Endothelial cell of umbilical vein (primary cell): ENCODE data around the gene RIPK4. TPM values are rescaled to one million over a fixed set of nuclear protein-coding genes. Genes with fewer than 3 reads are reported as not detected.

Experiments
- BruUV-seq: library from RNA; stranded (reverse); fragments of 400-500 nt; replicated peaks from 2 replicates; lab custom pipeline; 2021; lab: Mats Ljungman, UMichigan
- CTCF ChIA-PET: fragments of 300-600, 350-600 bp; sonication (Branson Sonifier 250); formaldehyde crosslinking; loops from one replicate; lab custom pipeline; 2021; ENCODE audit warnings: antibody characterized with exemption, inconsistent platforms; lab: Charles Lee
- POLR2A ChIA-PET: fragments of 300-600, 350-600 bp; sonication (Branson Sonifier 250); formaldehyde crosslinking; loops from one replicate; lab custom pipeline; 2021; ENCODE audit warnings: antibody characterized with exemption, inconsistent platforms; lab: Charles Lee
- DNase-seq: peaks from one replicate; pipeline ENCODE4 v3.0.0-alpha.2; 2011; ENCODE audit warnings: low read depth, low spot score
- FAIRE-seq: peaks from 2 replicates; lab custom pipeline; 2011; peaks lifted over from hg19 to GRCh38; lab: Jason Lieb, UNC
- H2AFZ ChIP-seq: 2 replicates; pipeline ENCODE4 v1.6.0; 2012; ENCODE audit warnings: low read depth, low read length, control low read depth, inconsistent platforms
- H3K27ac ChIP-seq: 2 replicates; pipeline ENCODE4 v1.5.1; 2011; ENCODE audit warnings: low read depth, mild to moderate bottlenecking, control low read depth, low read length, moderate library complexity; ENCODE audit not compliant: insufficient read depth
- H3K27me3 ChIP-seq, 2 experiments: 2 replicates each; pipeline versions ENCODE4 v1.6.0 to v1.6.1; 2011; ENCODE audit warnings: low read length in 2 of 2, mixed read lengths in 1 of 2; ENCODE audit not compliant: control insufficient read depth in 2 of 2, insufficient read depth in 2 of 2
- H3K36me3 ChIP-seq, 2 experiments: 2 replicates in 1 of 2; 3 replicates in 1 of 2; pipeline ENCODE4 v1.5.1; 2011; ENCODE audit warnings: low read length in 2 of 2, mild to moderate bottlenecking in 1 of 2, moderate library complexity in 1 of 2; ENCODE audit not compliant: control insufficient read depth in 2 of 2, insufficient read depth in 2 of 2; ENCODE audit errors: extremely low read depth in 1 of 2
- H3K4me1 ChIP-seq: 3 replicates; pipeline ENCODE4 v1.5.1; 2011; ENCODE audit warnings: mild to moderate bottlenecking, low read length; ENCODE audit not compliant: control insufficient read depth, insufficient read depth; ENCODE audit errors: extremely low read depth
- H3K4me2 ChIP-seq: 2 replicates; pipeline ENCODE4 v1.6.1; 2011; ENCODE audit warnings: low read length, control low read depth, mixed read lengths; ENCODE audit not compliant: insufficient read depth
- H3K4me3 ChIP-seq, 3 experiments: fragments of 200-600 bp in 1 of 3; sonication (generic), shearing (Covaris generic) in 1 of 3; replicated peaks in 1 of 3; 2 replicates each; pipeline ENCODE4 v1.5.1; 2011 to 2016; ENCODE audit warnings: control low read depth in 3 of 3, low read length in 3 of 3, mild to moderate bottlenecking in 2 of 3, inconsistent platforms in 1 of 3, low read depth in 1 of 3, moderate library complexity in 1 of 3; ENCODE audit not compliant: insufficient read depth in 1 of 3
- H3K79me2 ChIP-seq: 2 replicates; pipeline ENCODE4 v1.6.0; 2012; ENCODE audit warnings: low read length, inconsistent platforms; ENCODE audit not compliant: control insufficient read depth, insufficient read depth
- H3K9ac ChIP-seq: replicated peaks from 2 replicates; pipeline ENCODE3; 2011; ENCODE audit warnings: low read length, control low read depth; ENCODE audit not compliant: insufficient read depth; ENCODE audit errors: extremely low read depth
- H3K9me1 ChIP-seq: replicated peaks from 3 replicates; pipeline ENCODE4 v1.6.0; 2011; ENCODE audit warnings: mild to moderate bottlenecking, low read length; ENCODE audit not compliant: control insufficient read depth, insufficient read depth; ENCODE audit errors: extremely low read depth
- H3K9me3 ChIP-seq: replicated peaks from 2 replicates; pipeline ENCODE4 v1.5.1; 2012; ENCODE audit warnings: low read length, inconsistent platforms; ENCODE audit not compliant: control insufficient read depth, insufficient read depth
- H4K20me1 ChIP-seq: replicated peaks from 2 replicates; pipeline ENCODE3; 2011; ENCODE audit warnings: mild to moderate bottlenecking, low read length; ENCODE audit not compliant: control insufficient read depth, insufficient read depth; ENCODE audit errors: extremely low read depth
- CTCF ChIP-seq, 2 donors: IDR thresholded peaks; 1 replicate in 1 of 2; 2 replicates in 1 of 2; pipeline ENCODE4 v1.5.1; 2011; ENCODE audit warnings: low read length in 2 of 2, mild to moderate bottlenecking in 2 of 2, moderate library complexity in 2 of 2, control low read depth in 1 of 2, inconsistent platforms in 1 of 2, low read depth in 1 of 2; ENCODE audit not compliant: insufficient read depth in 1 of 2; ENCODE audit errors: extremely low read depth in 1 of 2
- EZH2 ChIP-seq: IDR thresholded peaks from 2 replicates; pipeline ENCODE4 v1.6.1; 2012; ENCODE audit warnings: borderline replicate concordance, low read depth, mild to moderate bottlenecking, moderate library complexity, low read length, inconsistent platforms; ENCODE audit not compliant: severe bottlenecking
- FOS ChIP-seq: IDR thresholded peaks from 2 replicates; pipeline ENCODE4 v1.6.1; 2011; ENCODE audit warnings: mild to moderate bottlenecking, low read length, moderate library complexity, borderline replicate concordance; ENCODE audit not compliant: insufficient read depth
- GATA2 ChIP-seq: IDR thresholded peaks from 2 replicates; pipeline ENCODE4 v1.7.0; 2011; ENCODE audit warnings: low read depth, mild to moderate bottlenecking, moderate library complexity, mixed read lengths, low read length; ENCODE audit not compliant: insufficient read length, insufficient read depth
- JUN ChIP-seq: IDR thresholded peaks from 2 replicates; pipeline ENCODE4 v1.6.1; 2011; ENCODE audit warnings: borderline replicate concordance, low read depth; ENCODE audit not compliant: insufficient read length, insufficient read depth
- MAX ChIP-seq: IDR thresholded peaks from 2 replicates; pipeline ENCODE4 v1.6.1; 2011; ENCODE audit not compliant: insufficient read depth, insufficient read length
- MYC ChIP-seq: IDR thresholded peaks from one replicate; pipeline ENCODE4 v1.6.1; 2011; ENCODE audit warnings: mild to moderate bottlenecking, low read depth, low read length
- POLR2A ChIP-seq: IDR thresholded peaks from 2 replicates; pipeline ENCODE4 v1.6.1; 2012; ENCODE audit warnings: low read depth, mild to moderate bottlenecking, control low read depth, low read length
- POLR2AphosphoS5 ChIP-seq: IDR thresholded peaks from 2 replicates; pipeline ENCODE4 v1.6.1; 2012; ENCODE audit warnings: low read depth, mild to moderate bottlenecking, control low read depth, low read length, moderate library complexity; ENCODE audit not compliant: insufficient read depth
- dilution Hi-C: fragments of 300-500 bp; cut with MboI; formaldehyde crosslinking; loops from one replicate; pipeline ENCODE4 v1.15.0; 2019; ENCODE audit warnings: low sequenced_read_pairs; ENCODE audit not compliant: extremely low pct_ligation_motif_present
- intact Hi-C: fragments of 100-400 bp; cut with micrococcal nuclease; formaldehyde crosslinking; loops from one replicate; pipeline ENCODE4 v1.10.0; 2022
- polyA plus RNA-seq, 4 experiments: library from polyadenylated mRNA; depleted of rRNA in 3 of 4; stranded (reverse) in 3 of 4; unstranded in 1 of 4; fragments of >200 nt; gene quantifications; 2 replicates each; pipeline versions ENCODE4 v1.2.1 to v1.2.3, GENCODE V29; 2011 to 2012; ENCODE audit warnings: missing spikeins in 1 of 4
- total RNA-seq: library from RNA; stranded (reverse); gene quantifications from 2 replicates; pipeline ENCODE4 v1.2.3, GENCODE V29; 2021

Gene RIPK4
- total and polyA plus RNA-seq, 2 donors (not counting 3 experiments of a cell fraction or from before 2014, with no cell fraction given) = not detected

- BruUV-seq = no TSS peak
- no peaks in the 10 kb centered on the region for H3K9me3 ChIP-seq
- no peak for FAIRE-seq
- H4K20me1 ChIP-seq = no peaks in the 10 kb centered on the region
- no peak overlapping the region for H3K9ac ChIP-seq
- no peaks in the 10 kb centered on the region for H3K4me1 ChIP-seq
- dilution Hi-C loops (no loop called here), intact Hi-C loops (no loop called here)
- H3K4me2 ChIP-seq = no peak overlapping the region
- CTCF ChIA-PET = no interaction called here
- peaks cover 6 to 11% of the 10 kb centered on the region in 2 experiments for H3K27me3 ChIP-seq
- no peak overlapping the region for H2AFZ ChIP-seq
- no peak overlapping the region for H3K27ac ChIP-seq
- TF ChIP-seq FOS (no peak), POLR2AphosphoS5 (no peak), MYC (no peak), POLR2A (no peak), JUN (no peak), EZH2 (no peak), GATA2 (no peak), CTCF (IDR thresholded peaks at IDR 0.05; ENCODE audit: extremely low read depth in 1 of 2, insufficient read depth in 1 of 2, low read depth in 1 of 2, low read length in 2 of 2) (no peak), MAX (no peak)
- no peaks in the 10 kb centered on the region for H3K79me2 ChIP-seq
- DNase-seq = no peak
- POLR2A ChIA-PET = no interaction called here
- no peaks in the 10 kb centered on the region for H3K9me1 ChIP-seq
- no peaks in the 10 kb centered on the region for H3K36me3 ChIP-seq
- H3K4me3 ChIP-seq = no peak overlapping the region
Measured at GRCh38 chr21:41755258-41755933, 11.5 kb downstream of the RIPK4 start.
